Thymus (tissue), 11 donors: ENCODE measurements around the gene TXNL4A. TPM values are rescaled to one million over a fixed set of nuclear protein-coding genes. Genes with fewer than 3 reads are reported as not detected.
A peak's percentile ranks its signal among the peaks of the same experiment; 100 is the strongest.

Source experiments
- DNase-seq, 9 donors: peaks; one replicate each; pipeline ENCODE4 v3.0.0-alpha.2; 2013; ENCODE audit warnings: low spot score in 9 of 9, low read depth in 6 of 9, missing footprints in 1 of 9
- H3K27ac ChIP-seq, 2 donors: one replicate each; pipeline ENCODE4 v1.5.1; 2013; ENCODE audit warnings: control low read depth in 1 of 2, low read depth in 1 of 2, low read length in 1 of 2, mild to moderate bottlenecking in 1 of 2, moderate library complexity in 1 of 2
- H3K27me3 ChIP-seq, 2 donors: one replicate each; pipeline ENCODE4 v1.5.1; 2013; ENCODE audit warnings: low read length in 1 of 2; ENCODE audit not compliant: control insufficient read depth in 2 of 2, insufficient read depth in 1 of 2
- H3K36me3 ChIP-seq, 2 donors: one replicate each; pipeline ENCODE4 v1.5.1; 2013; ENCODE audit warnings: low read length in 1 of 2, mild to moderate bottlenecking in 1 of 2, moderate library complexity in 1 of 2; ENCODE audit not compliant: control insufficient read depth in 2 of 2, insufficient read depth in 2 of 2
- H3K4me1 ChIP-seq, 2 donors: one replicate each; pipeline ENCODE4 v1.5.1; 2013; ENCODE audit warnings: low read length in 2 of 2; ENCODE audit not compliant: control insufficient read depth in 2 of 2, insufficient read depth in 2 of 2
- H3K4me3 ChIP-seq, 2 donors: one replicate each; pipeline ENCODE4 v1.5.1; 2013; ENCODE audit warnings: low read length in 2 of 2, control low read depth in 1 of 2, mild to moderate bottlenecking in 1 of 2
- H3K9me3 ChIP-seq, 2 donors: one replicate each; pipeline ENCODE4 v1.5.1; 2013; ENCODE audit warnings: low read length in 1 of 2, mild to moderate bottlenecking in 1 of 2; ENCODE audit not compliant: control insufficient read depth in 2 of 2, insufficient read depth in 1 of 2
- WGBS: extraction: QIAGEN DNeasy Blood & Tissue Kit; methylation state at CpG from one replicate; pipeline ENCODE4 v1.1.7; 2013; 5-methylcytosine and 5-hydroxymethylcytosine counted together
- polyA plus RNA-seq: library from polyadenylated mRNA; stranded (reverse); fragments of 200-250 nt; gene quantifications from one replicate; pipeline ENCODE4 v1.2.3, GENCODE V29; 2013
- total RNA-seq: library from RNA; stranded (reverse); fragments of 120-200 nt; gene quantifications from one replicate; pipeline ENCODE4 v1.2.4, GENCODE V29; 2013
- donor health status: healthy.

TXNL4A gene
- total and polyA plus RNA-seq, 2 donors: 99.0 to 120 TPM

DNA sequence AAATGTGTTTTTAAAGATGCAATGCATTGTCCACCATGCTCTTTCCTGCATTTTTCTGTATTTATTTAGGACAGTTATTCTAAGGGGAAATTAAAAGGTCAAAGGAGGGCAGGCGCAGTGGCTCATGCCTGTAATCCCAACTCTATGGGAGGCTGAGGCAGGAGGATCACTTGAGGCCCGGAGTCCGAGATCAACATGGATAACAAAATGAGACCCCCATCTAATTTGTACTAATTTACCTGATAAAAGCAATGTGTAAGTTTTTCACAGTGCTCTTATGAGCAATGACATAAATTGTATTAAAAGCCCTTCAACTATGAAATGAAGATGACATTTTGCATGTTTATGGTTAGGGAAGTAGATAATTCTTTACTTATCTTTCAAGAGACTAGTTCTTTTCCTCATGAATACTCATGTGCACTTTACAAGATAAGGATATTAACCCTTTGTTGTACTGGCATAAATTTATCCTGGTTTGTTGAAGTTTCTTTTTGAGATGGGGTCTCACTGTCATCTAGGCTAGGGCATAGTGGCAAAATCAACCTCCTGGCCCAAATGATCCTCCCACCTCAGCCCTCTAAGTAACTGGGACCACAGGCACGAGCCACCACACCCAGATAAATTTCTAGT lies 14.2 kb downstream of the TXNL4A start:
- no peak for DNase-seq
- H3K27ac ChIP-seq: no peak overlapping the region
- 96% methylated on average over 4 of the region's 4 CpGs for WGBS
- no peak overlapping the region for H3K4me3 ChIP-seq
- H3K36me3 ChIP-seq: peaks cover 42 to 44% of the 10 kb centered on the region in 2 donors
- H3K27me3 ChIP-seq: no peaks in the 10 kb centered on the region
- no peaks in the 10 kb centered on the region for H3K9me3 ChIP-seq
- H3K4me1 ChIP-seq: no peaks in the 10 kb centered on the region

DNA sequence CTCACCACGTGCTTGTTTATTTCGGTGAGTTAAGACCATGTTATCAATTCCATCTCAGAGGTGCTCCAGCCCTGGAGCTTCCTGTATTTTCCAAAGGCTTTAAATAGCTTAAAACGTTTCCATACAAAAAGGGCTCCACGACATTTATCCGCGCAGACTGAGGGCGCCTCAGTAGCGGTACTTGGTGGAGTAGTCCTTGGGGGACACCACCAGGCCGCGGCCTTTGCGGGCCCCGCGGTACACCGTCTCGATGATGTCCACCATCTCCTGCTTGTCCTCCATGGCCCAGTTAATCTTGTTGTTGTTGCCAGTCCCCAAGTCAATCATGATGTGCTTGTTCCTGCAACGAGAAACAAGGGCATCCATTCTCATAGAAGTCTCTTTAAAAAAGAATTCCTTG lies 14.8 kb downstream of the TXNL4A start:
- Histone ChIP-seq H3K27me3 (no peaks in the 10 kb centered on the region), H3K9me3 (no peaks in the 10 kb centered on the region), H3K4me3 (no peak overlapping the region), H3K36me3 (peaks cover 42 to 43% of the 10 kb centered on the region in 2 donors), H3K4me1 (no peaks in the 10 kb centered on the region), H3K27ac (no peak overlapping the region)
- 99% methylated on average over 16 of the region's 16 CpGs for WGBS
- DNase-seq: no peak

DNA sequence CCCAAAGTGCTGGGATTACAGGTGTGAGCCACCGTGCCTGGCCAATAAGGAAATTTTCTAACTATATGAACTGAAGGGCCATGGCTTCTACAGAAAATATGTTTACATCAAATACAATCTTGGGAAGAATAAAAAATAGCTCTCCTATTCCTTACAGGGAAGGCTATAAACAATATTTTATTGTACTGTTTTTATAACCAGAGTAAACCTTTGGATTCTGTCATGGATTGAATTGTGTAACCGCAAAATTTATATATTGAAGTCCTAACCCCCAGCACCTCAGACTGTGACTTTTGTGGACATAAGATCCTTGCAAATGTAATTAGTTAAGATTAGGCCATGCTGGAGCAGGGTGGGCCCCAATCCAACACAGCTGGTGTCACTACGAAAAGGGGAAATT lies 15.6 kb downstream of the TXNL4A start:
- 99% methylated on average over 3 of the region's 3 CpGs for WGBS
- peaks cover 42 to 43% of the 10 kb centered on the region in 2 donors for H3K36me3 ChIP-seq
- no peaks in the 10 kb centered on the region for H3K9me3 ChIP-seq
- H3K27ac ChIP-seq: no peak overlapping the region
- no peaks in the 10 kb centered on the region for H3K27me3 ChIP-seq
- no peak overlapping the region for H3K4me3 ChIP-seq
- no peak for DNase-seq
- no peaks in the 10 kb centered on the region for H3K4me1 ChIP-seq

DNA sequence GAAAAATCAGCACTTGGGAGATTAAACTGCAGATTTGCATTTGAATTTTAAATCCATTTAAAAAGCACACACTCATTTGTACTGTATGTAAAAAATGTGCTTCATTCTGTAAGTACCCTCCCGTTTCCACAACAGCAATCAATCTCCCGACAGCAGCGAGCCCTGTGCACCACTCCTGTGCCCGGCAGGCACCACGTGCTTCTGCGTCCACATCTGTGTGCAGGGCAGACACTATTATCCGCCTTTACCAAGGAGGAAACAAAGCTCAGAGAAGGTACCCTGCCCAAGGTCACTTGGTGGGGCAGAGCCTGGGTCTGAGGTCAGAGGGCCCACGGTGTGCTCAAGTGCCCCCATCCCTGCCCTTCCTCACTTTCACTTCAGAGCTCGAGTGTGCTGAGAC lies 16.4 kb downstream of the TXNL4A start:
- H3K9me3 ChIP-seq: no peaks in the 10 kb centered on the region
- no peak overlapping the region for H3K27ac ChIP-seq
- DNase-seq: no peak
- 99% methylated on average over 9 of the region's 9 CpGs for WGBS
- H3K36me3 ChIP-seq: peaks cover 42 to 43% of the 10 kb centered on the region in 2 donors
- no peak overlapping the region for H3K4me3 ChIP-seq
- no peaks in the 10 kb centered on the region for H3K4me1 ChIP-seq
- no peaks in the 10 kb centered on the region for H3K27me3 ChIP-seq

DNA sequence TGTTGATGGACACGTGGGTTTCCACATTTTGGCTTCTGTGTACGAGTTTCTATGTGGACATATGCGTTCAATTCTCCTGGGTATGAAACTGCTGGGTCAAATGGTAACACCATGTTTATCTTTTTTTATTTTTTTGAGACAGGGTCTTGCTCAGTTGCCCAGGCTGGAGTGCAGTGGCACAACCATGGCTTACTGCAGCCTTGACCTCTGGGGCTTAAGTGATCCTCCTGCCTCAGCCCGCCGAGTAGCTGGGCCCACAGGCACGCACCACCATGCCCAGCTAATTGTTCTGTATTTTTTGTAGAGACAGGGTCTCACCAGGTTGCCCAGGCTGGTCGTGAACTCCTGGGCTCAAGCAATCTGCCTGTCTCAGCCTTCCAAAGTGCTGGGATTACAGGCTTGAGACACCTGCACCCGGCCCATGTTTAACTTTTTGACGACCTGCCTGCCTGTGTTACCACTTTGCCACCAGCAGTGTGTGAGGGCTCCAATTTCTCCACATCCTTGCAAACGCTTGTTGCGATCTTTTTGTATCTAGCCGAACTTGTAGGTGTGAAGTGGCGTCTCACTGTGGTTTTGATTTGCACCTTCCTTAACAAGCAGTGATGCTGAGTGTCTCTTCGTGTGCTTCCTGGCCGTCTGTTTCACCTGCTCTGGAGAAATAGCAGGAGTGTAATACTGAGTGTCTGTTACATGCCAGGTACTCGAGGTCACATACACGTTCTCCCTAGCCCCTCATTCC lies 17.0 kb downstream of the TXNL4A start:
- peaks cover 41% of the 10 kb centered on the region in 2 donors for H3K36me3 ChIP-seq
- WGBS: 94% methylated on average over 17 of the region's 17 CpGs
- no peak for DNase-seq
- H3K27me3 ChIP-seq: no peaks in the 10 kb centered on the region
- no peaks in the 10 kb centered on the region for H3K9me3 ChIP-seq
- H3K4me1 ChIP-seq: no peaks in the 10 kb centered on the region
- H3K4me3 ChIP-seq: no peak overlapping the region
- H3K27ac ChIP-seq: no peak overlapping the region

DNA sequence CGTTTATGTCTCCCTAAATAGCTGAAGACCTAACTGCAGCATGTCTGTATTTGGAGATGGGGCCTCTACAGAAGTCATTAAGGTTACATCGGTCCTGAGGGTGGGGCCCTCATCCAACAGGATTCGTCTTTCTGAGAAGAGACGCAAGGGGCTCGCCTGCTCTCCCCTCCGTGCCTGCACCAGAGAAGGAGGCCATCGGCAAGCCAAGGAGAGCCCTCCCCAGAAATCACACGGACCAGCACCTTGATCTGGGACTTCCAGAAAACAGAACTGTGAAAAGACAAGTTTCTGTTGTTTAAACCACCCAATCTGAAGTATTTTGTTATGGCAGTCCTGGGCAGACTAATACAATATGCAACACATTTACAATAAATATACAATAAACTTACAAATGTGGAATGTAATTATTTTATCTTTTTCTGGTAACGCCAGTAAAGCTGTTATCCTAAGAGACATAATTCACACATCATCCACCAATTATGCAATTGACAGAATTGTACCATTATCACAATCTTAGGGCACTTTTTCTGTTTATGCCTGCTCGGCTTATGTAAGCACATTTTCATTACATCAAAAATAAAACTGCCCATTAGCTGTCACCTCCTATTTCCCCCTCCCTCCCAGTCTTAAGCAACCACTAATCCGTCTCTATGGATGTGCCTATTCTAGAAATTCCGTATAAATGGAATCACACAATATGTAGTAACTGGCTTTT lies 17.8 kb downstream of the TXNL4A start:
- no peak for DNase-seq
- 97% methylated on average over 12 of the region's 12 CpGs for WGBS
- Histone ChIP-seq H3K36me3 (peaks cover 35% of the 10 kb centered on the region in 2 donors), H3K27me3 (no peaks in the 10 kb centered on the region), H3K4me3 (no peak overlapping the region), H3K9me3 (no peaks in the 10 kb centered on the region), H3K4me1 (peaks cover 0 to 1% of the 10 kb centered on the region in 2 donors), H3K27ac (no peak overlapping the region)

DNA sequence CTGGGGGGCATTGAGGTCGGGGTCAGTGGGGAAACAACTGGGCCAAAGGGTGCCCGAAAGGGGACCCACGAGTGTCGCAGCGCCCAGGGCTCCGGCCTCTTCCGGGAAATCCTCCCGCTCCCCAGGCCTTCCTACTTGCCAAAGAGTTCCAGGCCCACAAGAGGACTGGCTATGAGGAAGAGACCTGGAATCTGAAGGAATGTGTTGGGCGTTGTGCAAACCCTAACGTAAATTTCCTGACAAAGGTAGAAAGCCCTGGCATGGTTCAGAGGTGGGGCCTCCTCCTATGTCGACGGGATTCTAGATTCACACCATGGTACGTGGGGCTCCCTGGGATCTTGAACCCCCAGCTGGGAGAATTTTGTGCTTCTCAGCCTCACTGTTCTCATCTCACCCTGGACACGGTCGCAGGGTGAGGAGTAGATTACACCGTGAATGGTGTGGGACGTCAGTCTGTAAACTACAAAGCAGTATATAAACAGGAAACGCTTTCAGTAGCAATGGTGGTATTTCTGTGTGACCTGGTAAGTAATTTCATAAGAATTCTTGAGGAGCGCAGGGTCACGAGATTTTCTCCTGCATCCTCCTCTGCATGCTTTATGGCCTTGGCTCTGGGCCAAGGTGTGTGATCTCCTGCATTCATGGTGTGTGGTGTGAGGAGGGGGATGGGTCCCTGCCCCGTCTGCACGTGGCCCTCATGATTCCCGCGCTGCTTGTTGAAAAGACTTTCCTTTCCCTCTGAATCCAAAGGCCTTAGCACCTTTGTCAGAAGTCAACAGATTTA lies 23.1 kb downstream of the TXNL4A start:
- Histone ChIP-seq H3K27ac (peak overlapping the region in 1 of 2 donors; percentile 75), H3K4me3 (peak overlapping the region; percentile 24 to 69), H3K9me3 (no peaks in the 10 kb centered on the region), H3K4me1 (peaks cover 8 to 23% of the 10 kb centered on the region in 2 donors), H3K27me3 (peaks cover 0 to 23% of the 10 kb centered on the region in 2 donors), H3K36me3 (no peaks in the 10 kb centered on the region)
- DNase-seq: peak in 1 of 9 donors; percentile 37
- WGBS: 27% methylated on average over 24 of the region's 24 CpGs

DNA sequence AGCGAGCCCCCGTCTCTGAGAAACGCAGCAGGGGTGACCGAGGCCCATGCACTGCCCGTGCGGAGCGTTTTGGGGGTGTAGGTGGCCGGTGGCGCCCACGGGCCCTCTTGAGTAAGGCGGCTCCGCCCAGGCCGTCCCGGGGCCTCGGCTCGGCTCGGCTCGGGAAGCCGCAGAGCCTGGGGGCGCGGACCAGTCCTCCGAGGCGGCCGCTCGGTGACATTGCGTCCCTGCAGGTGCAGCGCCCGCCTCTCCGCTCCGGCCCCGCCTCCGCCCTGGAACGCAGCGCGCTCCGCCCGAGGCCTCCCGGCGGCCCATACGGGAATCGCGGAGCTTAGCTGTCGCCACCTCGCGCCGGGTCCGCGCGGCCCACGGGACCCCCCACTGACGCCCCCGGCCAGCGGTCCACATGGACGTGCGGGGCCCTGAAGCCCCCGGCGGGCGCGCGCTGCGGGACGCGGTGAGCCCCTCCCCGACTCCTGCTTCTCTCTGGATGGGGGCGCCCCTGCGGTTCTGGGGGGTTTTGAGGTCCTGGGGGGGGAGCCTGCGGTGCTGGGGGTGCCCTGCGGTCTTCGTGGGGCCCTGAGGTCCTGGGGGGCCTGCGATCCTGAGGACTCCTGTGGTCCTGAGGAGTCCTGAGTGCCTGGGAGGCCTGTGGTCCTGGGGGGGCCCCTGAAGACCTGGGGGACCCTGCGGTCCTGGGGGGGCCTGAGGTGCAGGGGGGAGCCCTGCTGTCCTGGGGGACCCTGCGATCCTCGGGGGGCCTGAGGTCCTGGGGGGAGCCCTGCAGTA lies 23.8 kb downstream of the TXNL4A start, which contains the start of gene HSBP1L1:
HSBP1L1 (plus strand) TSS at position 314 of the 789 bp plus-strand sequence; CDS start at position 407, 93 bp downstream.
- peak within 1 kb of the TSS in 1 of 2 donors; percentile 75 for H3K27ac ChIP-seq
- DNase-seq: peak in 4 of 9 donors; percentile 35 to 67 (median 49)
- H3K27me3 ChIP-seq: peaks cover 0 to 23% of the 10 kb centered on the region in 2 donors
- H3K36me3 ChIP-seq: no peaks in the 10 kb centered on the region
- 2% methylated on average over 73 of the region's 73 CpGs for WGBS
- peaks cover 15 to 30% of the 10 kb centered on the region in 2 donors for H3K4me1 ChIP-seq
- H3K4me3 ChIP-seq: peak within 1 kb of the TSS; percentile 24 to 69
- no peaks in the 10 kb centered on the region for H3K9me3 ChIP-seq
